ACHN (cell line): ENCODE results near the gene THBD.

Experiments used
- DNase-seq: peaks from one replicate; pipeline ENCODE4 v3.0.0-alpha.2; 2015
- in situ Hi-C: cut with HindIII; loops from 2 replicates; pipeline ENCODE4 v1.10.0; 2017; ENCODE audit warnings: low sequenced_read_pairs, low pct_ligation_motif_present, low pct_unique_long_range_greater_than_20kb

THBD gene

GRCh38 chr20:23086056-23086566 lies 36.6 kb upstream of the THBD start, which contains the start of gene CD93:
CD93 (minus strand) TSS chr20:23086324; CDS start chr20:23086192, 132 bp downstream.
- no peak for DNase-seq
- in situ Hi-C loops, result no loop called here

- no peak for DNase-seq
- in situ Hi-C loops, result no loop called here
Measured at GRCh38 chr20:23085436-23086055, 36.1 kb upstream of the THBD start.

GRCh38 chr20:23084845-23085365 lies 35.4 kb upstream of the THBD start:
- in situ Hi-C loops, result no loop called here
- DNase-seq, result no peak

GRCh38 chr20:23084282-23084844 lies 34.9 kb upstream of the THBD start:
- in situ Hi-C loops, result no loop called here
- no peak for DNase-seq

- in situ Hi-C loops, result no loop called here
- DNase-seq, result no peak
Measured at GRCh38 chr20:23083553-23084220, 34.2 kb upstream of the THBD start.

GRCh38 chr20:23082846-23083552 lies 33.5 kb upstream of the THBD start:
- no peak for DNase-seq
- in situ Hi-C loops, result no loop called here

- DNase-seq, result no peak
- in situ Hi-C loops, result no loop called here
Measured at GRCh38 chr20:23081263-23081819, 31.9 kb upstream of the THBD start.

- in situ Hi-C loops, result no loop called here
- no peak for DNase-seq
Measured at GRCh38 chr20:23080521-23080920, 31.0 kb upstream of the THBD start.

GRCh38 chr20:23079926-23080325 lies 30.5 kb upstream of the THBD start:
- no peak for DNase-seq
- in situ Hi-C loops, result no loop called here

GRCh38 chr20:23079016-23079351 lies 29.5 kb upstream of the THBD start:
- in situ Hi-C loops, result no loop called here
- DNase-seq, result no peak

- in situ Hi-C loops, result no loop called here
- DNase-seq, result no peak
Measured at GRCh38 chr20:23078351-23079015, 29.0 kb upstream of the THBD start.

GRCh38 chr20:23077277-23077676 lies 27.8 kb upstream of the THBD start:
- in situ Hi-C loops, result no loop called here
- DNase-seq, result no peak

- no peak for DNase-seq
- in situ Hi-C loops, result no loop called here
Measured at GRCh38 chr20:23074052-23074451, 24.6 kb upstream of the THBD start.

- in situ Hi-C loops, result no loop called here
- DNase-seq, result no peak
Measured at GRCh38 chr20:23072892-23073586, 23.6 kb upstream of the THBD start.

- DNase-seq, result no peak
- in situ Hi-C loops, result no loop called here
Measured at GRCh38 chr20:23071996-23072395, 22.5 kb upstream of the THBD start.

GRCh38 chr20:23071398-23071797 lies 21.9 kb upstream of the THBD start:
- in situ Hi-C loops, result no loop called here
- no peak for DNase-seq

- no peak for DNase-seq
- in situ Hi-C loops, result no loop called here
Measured at GRCh38 chr20:23069108-23069507, 19.6 kb upstream of the THBD start.

- DNase-seq, result no peak
- in situ Hi-C loops, result no loop called here
Measured at GRCh38 chr20:23068283-23068682, 18.8 kb upstream of the THBD start.
